GM12891 (cell line): ENCODE data around the gene ZNF236.

Experiments
- POLR2A ChIP-seq: IDR thresholded peaks from 2 replicates; pipeline ENCODE4 v1.6.1; 2011; ENCODE audit warnings: low read depth, low read length, control low read depth
- POLR2AphosphoS5 ChIP-seq: IDR thresholded peaks from 2 replicates; pipeline ENCODE4 v1.6.1; 2011; ENCODE audit warnings: low read depth, low read length, control low read depth
- SPI1 ChIP-seq: IDR thresholded peaks from 2 replicates; pipeline ENCODE4 v1.6.1; 2011; ENCODE audit warnings: low read depth, low read length, control low read depth
- TAF1 ChIP-seq: IDR thresholded peaks from 2 replicates; pipeline ENCODE4 v1.6.1; 2011; ENCODE audit warnings: low read depth, low read length, control low read depth

DNA sequence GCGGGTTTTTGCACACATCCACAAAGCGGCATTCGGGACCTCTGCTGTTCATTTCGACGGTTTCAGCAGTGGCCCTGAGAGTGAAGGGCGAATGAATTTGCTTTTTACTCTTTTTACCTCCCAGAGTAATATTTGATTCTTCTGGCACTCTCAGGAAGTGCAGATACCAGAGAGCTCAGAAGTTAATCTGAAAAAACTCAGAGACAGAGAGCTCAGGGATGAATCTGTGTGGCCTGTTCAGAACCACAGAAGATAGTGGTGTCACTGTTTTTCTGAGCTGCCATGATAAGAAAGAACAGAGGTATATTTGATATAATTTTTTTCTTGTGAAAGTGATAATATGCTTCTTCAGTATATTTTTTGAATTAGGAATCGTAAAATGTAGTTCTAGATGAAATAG, 181.0 kb downstream of the ZNF236 start:
- TF ChIP-seq POLR2AphosphoS5 = no peak
- TF ChIP-seq POLR2A = no peak
- TF ChIP-seq SPI1 = no peak
- TF ChIP-seq TAF1 = no peak
